ENCODE measurements around the gene C2orf80.

DNA sequence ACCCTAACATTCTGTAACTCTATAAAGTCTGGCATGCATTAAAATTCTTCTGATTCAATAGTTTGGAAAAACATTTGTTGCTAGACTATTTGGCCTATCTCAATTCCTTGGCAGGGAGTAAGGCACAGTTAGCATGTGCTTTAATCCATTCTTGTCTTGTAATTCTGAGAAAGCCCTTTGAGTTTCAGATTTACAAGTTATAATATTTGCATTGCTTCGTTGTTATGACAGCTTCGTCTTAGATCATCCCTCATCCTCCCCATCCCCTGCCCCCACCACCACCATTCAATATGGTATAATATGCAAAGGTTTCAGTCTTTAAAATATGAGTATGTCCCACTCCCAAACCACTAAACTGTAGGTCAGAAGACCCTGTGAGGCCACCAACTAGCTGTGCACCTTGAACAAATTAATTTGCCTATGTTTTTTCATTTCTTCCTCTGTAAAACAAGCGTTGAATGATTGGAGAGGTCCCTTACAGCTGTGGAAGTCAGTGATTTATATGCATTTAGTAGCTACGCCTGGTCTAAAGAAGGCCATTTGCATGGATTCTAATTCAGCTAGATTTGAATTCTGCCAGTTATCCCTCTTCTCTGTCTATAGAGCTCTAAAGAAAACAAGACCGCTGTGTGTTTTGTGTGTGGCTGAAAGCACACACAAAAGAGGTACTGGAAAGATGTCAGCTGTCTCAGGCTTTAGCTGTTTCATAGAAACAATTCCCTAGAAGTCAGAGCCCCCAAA, 591 bp downstream of the C2orf80 start:
- TF ChIP-seq CTCF (IDR thresholded peaks at IDR 0.05), result no peak
- no peak for TF ChIP-seq POLR2A (IDR thresholded peaks at IDR 0.05)
